HUDEP-2 (cell line): ENCODE results near the gene FHOD3.
A peak's percentile ranks its signal among the peaks of the same experiment; 100 is the strongest.
"Not testable (repeated sequence)": the region's sequence is repeated elsewhere in the genome, so short reads cannot be mapped to it uniquely, and the experiment has no call there.

Experiments
- DNase-seq, 76 experiments: peaks; one replicate each; lab custom pipeline; 2025; ENCODE audit not compliant: unreplicated experiment in 76 of 76; lab: John Stamatoyannopoulos, UW

FHOD3 gene

DNA sequence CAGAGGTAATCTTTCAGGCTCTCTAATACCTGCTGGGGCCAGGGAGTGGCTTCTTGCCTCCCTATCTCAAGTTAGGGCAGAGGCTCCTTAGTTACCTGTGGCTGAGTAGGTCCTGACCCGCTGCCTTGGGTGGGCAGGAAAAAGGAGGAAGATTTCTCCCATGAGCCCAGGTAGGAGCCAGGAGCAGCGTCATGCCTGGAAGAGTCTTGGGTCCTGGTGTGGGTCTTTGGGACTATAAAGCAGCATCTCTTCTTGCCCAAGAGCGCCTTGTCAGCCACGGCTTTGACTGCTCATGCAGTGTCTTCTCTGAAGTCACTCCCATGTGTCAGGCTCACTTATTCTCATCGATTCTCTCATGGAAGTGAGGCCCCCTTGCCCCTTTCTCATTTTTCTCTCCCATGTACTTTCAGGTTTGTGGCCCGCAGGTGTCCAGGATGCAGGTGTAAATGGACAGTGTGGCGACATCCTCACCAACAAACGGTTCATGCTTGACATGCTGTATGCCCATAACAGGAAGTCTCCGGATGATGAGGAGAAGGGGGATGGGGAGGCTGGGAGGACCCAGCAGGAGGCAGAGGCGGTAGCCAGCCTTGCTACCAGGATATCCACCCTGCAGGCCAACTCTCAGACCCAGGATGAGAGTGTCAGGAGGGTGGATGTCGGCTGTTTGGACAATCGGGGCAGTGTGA lies 420.1 kb downstream of the FHOD3 start:
- no peak for DNase-seq

DNA sequence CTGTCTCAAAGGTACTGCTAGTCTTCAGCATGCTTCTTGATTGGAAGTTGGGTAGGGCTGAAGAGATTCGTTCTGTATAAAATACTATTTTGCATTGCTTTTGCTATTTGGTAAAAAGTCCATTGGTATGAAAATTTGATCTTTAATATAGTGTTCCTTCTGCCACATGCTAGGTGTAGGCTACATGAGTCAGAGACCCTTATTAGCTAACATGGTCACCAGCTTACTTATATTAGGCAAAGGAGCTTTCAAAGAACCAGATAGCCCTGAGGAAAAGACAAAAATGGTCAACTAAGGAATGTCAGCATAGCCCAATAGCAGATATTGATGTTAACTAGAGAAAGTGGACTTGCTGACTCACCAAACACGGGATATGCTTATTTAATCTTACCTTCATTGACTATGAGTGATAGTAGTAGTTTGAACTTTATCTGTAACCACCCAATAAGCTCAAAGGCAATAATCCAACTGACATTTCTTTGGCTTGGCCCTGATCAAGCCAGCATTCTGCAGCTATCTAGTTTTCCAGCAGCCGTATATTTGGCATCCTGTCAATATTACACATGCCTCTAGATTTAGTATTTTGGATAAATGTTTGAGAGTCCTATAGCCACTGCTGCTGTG lies 421.3 kb downstream of the FHOD3 start:
- peak in 68 of 76 experiments; percentile 2 to 99 (median 80) for DNase-seq

DNA sequence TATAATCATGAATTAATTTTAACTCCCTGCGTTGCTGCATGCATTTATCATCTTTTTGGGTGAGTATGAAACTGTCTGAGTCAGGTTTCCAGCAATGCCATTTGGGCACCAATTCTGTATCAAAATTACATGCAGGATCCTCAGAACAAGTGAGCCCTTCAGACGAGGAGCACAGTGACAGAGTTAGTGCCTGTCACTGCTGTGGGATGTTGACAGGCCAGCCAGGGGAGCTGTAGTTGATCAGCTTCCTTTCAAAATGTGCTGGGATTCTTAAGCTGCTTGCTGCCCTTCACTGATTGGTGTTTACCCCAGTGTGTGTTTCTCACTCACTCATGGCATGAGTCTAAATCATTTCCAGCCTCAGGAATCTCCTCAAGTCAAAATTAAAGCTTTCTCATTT lies 422.1 kb downstream of the FHOD3 start:
- peak in 6 of 76 experiments; percentile 16 to 47 (median 31) for DNase-seq

GRCh38 chr18:36721351-36721750 lies 423.8 kb downstream of the FHOD3 start:
- DNase-seq = not testable (repeated sequence)

DNA sequence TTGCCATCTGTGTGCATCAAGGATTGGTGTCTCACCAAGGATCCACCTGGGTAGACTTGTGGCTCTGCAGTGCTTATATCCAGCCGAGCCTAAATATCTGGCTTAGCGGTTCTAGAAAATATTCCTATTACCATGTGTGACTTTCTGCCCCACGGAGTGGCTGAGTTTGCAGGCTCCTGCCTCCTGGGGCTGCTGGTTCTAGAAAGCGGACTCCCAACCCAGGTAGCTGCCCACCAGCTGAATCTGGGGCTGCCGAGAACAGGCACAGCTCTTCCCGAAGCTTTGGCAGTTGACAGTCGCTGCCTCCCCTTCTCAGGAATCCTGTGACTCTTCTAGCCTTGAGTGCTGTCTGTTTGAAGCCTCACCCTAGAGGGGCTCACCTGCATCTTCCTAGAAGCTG lies 426.7 kb downstream of the FHOD3 start:
- no peak for DNase-seq

GRCh38 chr18:36724591-36725001 lies 427.1 kb downstream of the FHOD3 start:
- DNase-seq = no peak

DNA sequence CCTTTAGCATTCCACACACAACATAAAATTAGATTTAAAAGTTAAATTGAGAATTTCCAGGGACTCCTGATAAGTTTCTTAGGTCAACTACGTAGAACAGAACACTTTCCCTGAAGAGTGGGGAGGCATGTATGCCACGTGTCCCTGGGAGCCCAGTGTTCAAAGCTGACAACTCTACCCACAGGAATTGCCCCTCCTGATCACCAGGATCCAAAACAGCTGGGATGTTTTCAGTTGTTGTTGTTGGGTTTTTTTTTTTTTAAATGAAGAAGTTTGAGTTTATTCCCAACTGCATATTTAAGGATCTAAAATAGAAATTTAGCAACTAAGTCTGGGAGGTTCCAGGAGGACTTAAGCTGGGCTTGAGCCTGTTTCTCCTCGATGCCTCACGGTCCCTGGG lies 430.8 kb downstream of the FHOD3 start:
- DNase-seq = no peak

- no peak for DNase-seq
These were observed 431.7 kb downstream of the FHOD3 start for GRCh38 chr18:36729197-36729596.

- no peak for DNase-seq
These were observed 434.8 kb downstream of the FHOD3 start for GRCh38 chr18:36732264-36732663.

DNA sequence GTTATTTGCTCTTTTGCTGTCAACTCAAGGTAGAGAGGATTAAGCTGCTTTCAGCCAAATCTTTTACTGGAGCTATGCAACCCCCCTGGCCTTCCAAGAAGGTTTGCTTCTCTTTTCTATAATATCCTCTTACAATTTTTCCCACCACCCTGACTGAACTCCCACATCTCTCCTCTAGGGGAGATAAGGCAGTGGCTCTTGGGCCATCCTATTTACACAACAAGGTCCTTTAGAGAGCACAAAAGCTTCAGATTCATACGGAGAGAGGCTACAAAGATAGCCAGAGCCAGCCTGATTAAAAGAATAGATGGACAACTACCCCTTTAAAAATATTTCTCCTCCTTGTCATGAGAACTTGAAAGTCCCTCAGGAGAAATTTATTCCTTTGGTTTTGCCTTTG lies 435.6 kb downstream of the FHOD3 start:
- DNase-seq = peak in 1 of 76 experiments; percentile 14

DNA sequence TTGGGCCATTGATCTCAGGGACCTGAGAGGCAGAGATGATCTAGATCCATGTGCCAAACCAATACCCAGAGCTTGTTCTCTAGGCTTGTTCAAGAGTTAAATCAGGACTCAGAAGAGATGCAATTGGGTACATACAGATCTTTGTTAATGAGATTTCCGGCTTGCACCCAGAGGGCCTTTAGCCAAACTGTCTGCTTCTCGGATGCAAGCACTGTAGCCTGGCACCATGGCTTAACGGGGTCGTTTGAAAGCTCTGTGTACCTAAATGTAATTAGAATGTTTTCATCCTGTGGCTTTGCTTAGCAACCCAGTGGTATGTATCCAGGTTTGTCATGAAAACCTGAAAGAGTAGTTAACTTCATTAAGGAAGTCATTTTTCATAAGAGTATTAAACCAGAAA lies 437.1 kb downstream of the FHOD3 start:
- no peak for DNase-seq

DNA sequence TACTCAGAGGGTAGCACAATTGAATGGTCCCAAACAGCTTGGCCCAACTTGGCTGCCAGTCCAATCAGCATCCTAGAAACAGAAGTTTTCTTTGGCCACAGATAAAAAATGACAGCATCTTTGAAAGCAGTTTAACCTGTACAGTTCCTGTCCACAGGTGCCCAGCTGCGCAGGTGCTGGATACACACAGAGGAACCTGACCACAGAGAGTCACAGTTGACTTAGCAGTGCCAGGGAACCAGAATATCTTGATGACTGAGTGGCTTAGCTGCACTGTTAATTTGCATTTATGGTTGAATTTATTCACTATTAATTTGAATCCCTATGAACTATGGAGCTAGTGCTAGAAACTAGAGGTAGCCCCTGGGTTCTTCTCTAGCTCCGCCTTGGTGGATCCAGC lies 437.6 kb downstream of the FHOD3 start:
- no peak for DNase-seq

- no peak for DNase-seq
These were observed 438.6 kb downstream of the FHOD3 start for GRCh38 chr18:36736094-36736493.

DNA sequence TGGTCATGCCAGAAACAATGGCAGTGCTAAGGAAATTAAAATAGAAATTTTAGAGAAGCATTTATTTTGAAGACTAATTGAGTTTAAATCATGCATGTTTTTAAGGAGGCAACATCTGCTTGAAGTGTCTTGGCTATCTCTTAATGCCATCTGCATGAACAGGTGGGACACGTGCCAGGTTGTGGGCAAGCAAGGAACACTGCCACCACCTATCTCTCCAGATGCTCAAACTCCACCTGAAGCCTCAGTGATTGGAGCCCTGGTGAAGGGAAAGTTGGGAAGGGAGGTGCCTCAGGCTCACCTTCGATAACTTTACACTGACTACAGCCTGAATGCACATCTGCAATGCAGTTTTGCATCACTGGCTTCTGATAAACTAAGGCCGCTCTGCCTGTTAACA lies 439.8 kb downstream of the FHOD3 start:
- DNase-seq = peak in 1 of 76 experiments; percentile 9

DNA sequence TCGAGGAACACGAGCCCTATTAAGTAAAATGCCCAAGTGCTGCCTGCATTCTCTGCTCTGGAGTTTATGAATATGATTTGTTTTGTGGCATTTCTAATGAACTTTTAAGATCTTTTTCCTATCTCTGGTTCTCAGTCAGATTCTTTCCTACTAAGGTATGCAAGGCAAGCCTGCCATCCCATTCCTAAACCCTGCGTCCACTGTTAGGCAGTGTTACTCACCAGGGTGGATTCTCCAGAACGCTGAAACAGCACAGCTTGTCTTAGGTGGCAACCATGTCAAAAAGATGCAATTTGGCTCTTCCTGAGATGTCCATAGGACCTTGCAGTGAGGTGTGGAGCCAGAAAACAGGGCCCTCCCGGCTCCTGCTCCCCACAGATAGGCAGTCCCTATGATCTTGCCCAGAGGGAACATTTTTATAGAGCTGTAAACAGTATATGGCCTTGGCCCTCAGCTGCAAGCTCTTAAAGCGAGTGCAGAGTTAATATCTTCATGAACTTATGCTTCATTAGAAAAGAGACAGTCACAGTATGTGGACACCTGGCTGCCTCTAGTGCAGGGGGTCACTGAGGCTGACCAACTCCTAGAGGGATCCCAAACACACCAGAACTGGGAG lies 446.9 kb downstream of the FHOD3 start:
- DNase-seq = no peak

- DNase-seq = no peak
These were observed 447.9 kb downstream of the FHOD3 start for GRCh38 chr18:36745219-36745975.

DNA sequence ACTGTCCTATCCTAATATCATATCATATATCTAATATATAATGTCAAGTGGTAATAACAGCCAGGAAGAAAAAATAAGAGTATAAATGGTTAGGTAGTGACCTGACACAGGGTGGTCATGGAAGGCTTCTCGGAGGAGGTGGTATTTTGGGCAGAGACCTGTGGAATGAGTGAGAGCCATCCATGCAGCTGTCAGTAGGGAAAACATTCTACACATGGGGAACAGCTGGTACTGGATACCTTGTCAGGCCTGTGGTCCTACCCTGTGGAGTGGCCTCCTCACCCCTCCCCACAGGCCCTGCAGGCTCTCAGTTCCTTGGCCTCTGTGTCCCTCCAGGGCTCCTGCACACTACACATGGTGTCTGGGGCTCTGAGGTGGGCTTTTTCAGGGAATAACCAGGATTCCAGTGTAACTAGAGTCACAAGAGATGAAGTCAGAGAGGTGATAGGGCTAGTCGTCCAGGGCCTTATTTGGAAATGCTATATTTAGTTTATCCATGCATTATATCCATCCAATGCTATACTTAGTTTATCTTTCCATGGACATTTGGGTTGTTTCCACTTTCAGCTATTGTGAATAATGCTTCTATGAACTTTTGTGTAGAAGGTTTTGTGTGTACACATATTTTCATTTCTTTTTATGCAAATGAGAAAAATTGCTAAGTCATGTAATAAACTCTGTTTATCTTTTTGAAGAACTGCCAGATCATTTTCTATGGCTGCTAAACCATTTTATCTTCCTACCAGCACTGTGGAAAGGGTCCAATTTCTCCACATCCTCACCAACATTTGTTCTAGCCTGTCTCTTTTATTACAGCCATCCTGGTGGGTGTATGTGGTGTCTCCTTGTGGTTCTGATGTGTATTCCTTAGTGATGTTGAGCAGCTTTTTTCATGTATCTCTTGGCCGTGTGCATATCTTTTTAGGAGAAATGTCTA lies 455.7 kb downstream of the FHOD3 start:
- DNase-seq = peak in 58 of 76 experiments; percentile 0 to 88 (median 55)

DNA sequence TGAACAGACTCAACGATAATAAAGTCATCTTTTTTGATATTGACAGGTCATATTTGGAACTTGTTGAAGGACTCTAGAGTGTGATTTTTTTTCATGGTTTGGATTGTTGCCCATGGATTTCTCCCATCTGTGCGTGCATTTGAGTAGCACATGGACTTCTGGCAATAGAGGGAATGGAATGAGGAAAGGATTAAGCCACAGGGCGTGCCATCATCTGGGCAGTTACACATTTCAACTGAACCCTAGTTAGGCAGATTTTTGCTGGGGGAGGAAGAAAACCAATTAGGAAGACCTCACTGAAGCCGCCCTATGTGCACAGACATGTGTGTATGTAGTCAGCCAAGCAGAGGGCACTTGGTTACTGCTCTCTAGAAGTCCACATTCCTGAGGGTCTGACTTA lies 458.7 kb downstream of the FHOD3 start:
- DNase-seq = no peak

DNA sequence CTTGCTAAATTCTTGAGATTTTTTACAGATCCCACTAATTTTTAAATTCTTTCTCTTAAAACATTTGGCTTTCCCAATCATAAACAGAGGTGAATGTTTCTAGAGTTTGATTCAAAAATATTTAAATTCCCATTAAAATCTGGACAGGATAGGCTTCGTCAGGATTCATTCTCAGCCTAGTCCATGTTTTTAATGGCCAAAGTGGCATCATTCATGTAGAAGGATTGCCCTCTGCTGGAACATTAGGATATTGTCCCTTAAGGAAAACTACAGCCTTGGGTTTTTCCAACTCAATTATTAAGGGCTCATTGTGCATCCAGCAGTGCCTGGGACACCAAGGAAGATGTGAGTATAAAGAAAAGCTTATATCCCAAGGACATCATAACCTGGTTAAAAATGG lies 459.6 kb downstream of the FHOD3 start:
- DNase-seq = peak in 29 of 76 experiments; percentile 2 to 65 (median 29)

- no peak for DNase-seq
These were observed 460.5 kb downstream of the FHOD3 start for GRCh38 chr18:36757991-36758390.
